GM13977 (cell line): ENCODE data around the gene HSPA12B.

Experiments
- DNase-seq: peaks from one replicate; pipeline ENCODE4 v3.0.0; 2012; ENCODE audit warnings: low spot score
- CTCF ChIP-seq: IDR thresholded peaks from 2 replicates; pipeline ENCODE4 v1.5.1; 2012; ENCODE audit warnings: mild to moderate bottlenecking, control low read depth; ENCODE audit not compliant: insufficient read depth; ENCODE audit errors: extremely low read depth, missing control alignments
- in situ Hi-C: fragments of 300-500 bp; cut with MboI; formaldehyde crosslinking; loops from one replicate; pipeline ENCODE4 v1.12.0; 2022; ENCODE audit warnings: low sequenced_read_pairs, low pct_unique_long_range_greater_than_20kb, mixed read lengths, inconsistent platforms; ENCODE audit not compliant: unreplicated experiment

Gene HSPA12B

GRCh38 chr20:3690413-3690812, 42.1 kb upstream of the HSPA12B start:
- TF ChIP-seq CTCF = no peak
- no peak for DNase-seq
- in situ Hi-C loops = no loop called here

GRCh38 chr20:3691306-3691705, 41.2 kb upstream of the HSPA12B start:
- no peak for TF ChIP-seq CTCF
- in situ Hi-C loops = no loop called here
- DNase-seq = no peak

- TF ChIP-seq CTCF = no peak
- DNase-seq = no peak
- in situ Hi-C loops = no loop called here
Observed at GRCh38 chr20:3691897-3692296, 40.6 kb upstream of the HSPA12B start.

GRCh38 chr20:3692706-3693294, 39.7 kb upstream of the HSPA12B start:
- no peak for DNase-seq
- no peak for TF ChIP-seq CTCF
- in situ Hi-C loops = no loop called here

- no peak for TF ChIP-seq CTCF
- in situ Hi-C loops = no loop called here
- DNase-seq = no peak
Observed at GRCh38 chr20:3693376-3693775, 39.1 kb upstream of the HSPA12B start.

GRCh38 chr20:3694864-3695263, 37.6 kb upstream of the HSPA12B start:
- TF ChIP-seq CTCF = no peak
- DNase-seq = no peak
- in situ Hi-C loops = no loop called here

GRCh38 chr20:3696200-3696599, 36.3 kb upstream of the HSPA12B start:
- no peak for DNase-seq
- in situ Hi-C loops = no loop called here
- peak; percentile 34 for TF ChIP-seq CTCF
